GM18517 (cell line): Measurements from ENCODE around the gene PRKN.

Source experiments
- ATAC-seq: cut with Tn5 transposase; IDR thresholded peaks from one replicate; pipeline ENCODE4 v1.9.1; 2021; ENCODE audit warnings: mild to moderate bottlenecking, moderate library complexity; ENCODE audit not compliant: unreplicated experiment

Gene PRKN

GRCh38 chr6:161486361-161487216 is 1241.0 kb downstream of the PRKN start:
- ATAC-seq, result no peak

GRCh38 chr6:161482517-161482858 is 1245.1 kb downstream of the PRKN start:
- no peak for ATAC-seq

- ATAC-seq, result no peak
Observed at GRCh38 chr6:161481786-161482516, 1245.6 kb downstream of the PRKN start.

GRCh38 chr6:161480421-161481155 is 1247.0 kb downstream of the PRKN start:
- ATAC-seq, result no peak

- no peak for ATAC-seq
Observed at GRCh38 chr6:161479376-161479775, 1248.2 kb downstream of the PRKN start.

- no peak for ATAC-seq
Observed at GRCh38 chr6:161477876-161478425, 1249.6 kb downstream of the PRKN start.

GRCh38 chr6:161476711-161477110 is 1250.9 kb downstream of the PRKN start:
- no peak for ATAC-seq

GRCh38 chr6:161465403-161465802 is 1262.2 kb downstream of the PRKN start:
- ATAC-seq, result no peak

GRCh38 chr6:161463071-161463470 is 1264.5 kb downstream of the PRKN start:
- no peak for ATAC-seq

- ATAC-seq, result no peak
Observed at GRCh38 chr6:161462148-161462547, 1265.4 kb downstream of the PRKN start.

GRCh38 chr6:161459008-161459615 is 1268.5 kb downstream of the PRKN start:
- no peak for ATAC-seq

- ATAC-seq, result no peak
Observed at GRCh38 chr6:161458201-161458951, 1269.2 kb downstream of the PRKN start.

GRCh38 chr6:161455848-161456247 is 1271.7 kb downstream of the PRKN start:
- ATAC-seq, result no peak

- ATAC-seq, result no peak
Observed at GRCh38 chr6:161453558-161453957, 1274.0 kb downstream of the PRKN start.

GRCh38 chr6:161452241-161452640 is 1275.3 kb downstream of the PRKN start:
- no peak for ATAC-seq

- no peak for ATAC-seq
Observed at GRCh38 chr6:161449521-161449920, 1278.0 kb downstream of the PRKN start.

- ATAC-seq, result no peak
Observed at GRCh38 chr6:161446949-161447348, 1280.6 kb downstream of the PRKN start.

GRCh38 chr6:161446296-161446925 is 1281.2 kb downstream of the PRKN start:
- ATAC-seq, result no peak

- no peak for ATAC-seq
Observed at GRCh38 chr6:161445021-161445799, 1282.4 kb downstream of the PRKN start.
